ENCODE measurements around the gene ICAM4. TPM values are rescaled to one million over a fixed set of nuclear protein-coding genes. Genes with fewer than 3 reads are reported as not detected.

The ICAM4 gene
- total and polyA plus RNA-seq, 9 of the 15 experiments (the other 6 are each of a cell fraction or from before 2014, with no cell fraction given): 14.1 to 86.1 (median 29.6) TPM

DNA sequence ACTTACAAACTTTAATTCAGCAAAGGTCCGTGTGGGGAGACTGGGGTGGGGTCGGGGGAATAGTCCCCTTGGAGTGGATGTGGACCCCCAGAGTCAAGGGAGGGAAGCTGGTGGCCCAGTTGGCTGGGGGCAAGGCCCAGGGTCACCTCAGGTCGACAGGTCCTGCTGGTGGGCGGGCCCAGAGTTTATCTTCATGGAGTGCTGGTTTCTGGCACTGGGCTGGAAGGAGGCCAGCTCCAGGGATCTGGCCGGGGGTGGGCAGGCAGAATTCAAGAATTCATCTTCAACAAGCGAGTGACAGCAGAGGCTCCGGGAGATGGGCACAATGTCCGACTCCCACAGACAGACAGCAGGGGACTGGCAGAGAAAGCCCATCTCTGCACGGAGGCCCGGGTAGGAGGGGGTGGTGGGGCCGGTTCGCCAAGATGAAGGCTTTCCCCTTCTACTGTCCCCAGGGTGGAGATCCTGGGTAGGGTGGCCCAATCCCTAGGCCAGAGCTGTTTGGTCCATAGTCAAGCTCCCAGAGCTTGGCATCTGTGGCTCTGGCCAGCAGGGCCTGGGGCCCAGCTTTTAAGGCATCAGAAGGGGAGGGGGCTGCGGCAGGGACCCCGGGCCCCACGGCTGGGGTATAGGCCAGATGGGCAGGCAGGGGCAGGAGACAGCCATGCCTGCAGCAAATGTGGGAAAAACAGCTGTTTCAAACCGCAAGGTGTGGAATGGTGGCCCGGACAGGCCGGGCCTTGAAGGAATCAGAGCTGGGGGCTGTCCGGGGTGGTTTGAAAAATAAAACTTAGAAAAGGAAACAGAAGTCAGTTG lies 29.7 kb downstream of the ICAM4 start (continued):
- TF ChIP-seq EGR1 (conservative IDR thresholded peaks at IDR 0.05): peak; percentile 27; the same call in 1 of the 2 replicates
- TF ChIP-seq, protein P1, sequence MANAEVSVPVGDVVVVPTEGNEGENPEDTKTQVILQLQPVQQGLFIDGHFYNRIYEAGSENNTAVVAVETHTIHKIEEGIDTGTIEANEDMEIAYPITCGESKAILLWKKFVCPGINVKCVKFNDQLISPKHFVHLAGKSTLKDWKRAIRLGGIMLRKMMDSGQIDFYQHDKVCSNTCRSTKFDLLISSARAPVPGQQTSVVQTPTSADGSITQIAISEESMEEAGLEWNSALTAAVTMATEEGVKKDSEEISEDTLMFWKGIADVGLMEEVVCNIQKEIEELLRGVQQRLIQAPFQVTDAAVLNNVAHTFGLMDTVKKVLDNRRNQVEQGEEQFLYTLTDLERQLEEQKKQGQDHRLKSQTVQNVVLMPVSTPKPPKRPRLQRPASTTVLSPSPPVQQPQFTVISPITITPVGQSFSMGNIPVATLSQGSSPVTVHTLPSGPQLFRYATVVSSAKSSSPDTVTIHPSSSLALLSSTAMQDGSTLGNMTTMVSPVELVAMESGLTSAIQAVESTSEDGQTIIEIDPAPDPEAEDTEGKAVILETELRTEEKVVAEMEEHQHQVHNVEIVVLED (CRISPR knock-in tag; IDR thresholded peaks at IDR 0.05): no peak
- no peak for TF ChIP-seq RFX7 (CRISPR knock-in tag; IDR thresholded peaks at IDR 0.05)
- no peak for TF ChIP-seq MLLT1 (IDR thresholded peaks at IDR 0.05)
- TF ChIP-seq ID3 (CRISPR knock-in tag; IDR thresholded peaks at IDR 0.05): no peak
- TF ChIP-seq ID3 (tag; IDR thresholded peaks at IDR 0.05): no peak
- TF ChIP-seq, protein P2, sequence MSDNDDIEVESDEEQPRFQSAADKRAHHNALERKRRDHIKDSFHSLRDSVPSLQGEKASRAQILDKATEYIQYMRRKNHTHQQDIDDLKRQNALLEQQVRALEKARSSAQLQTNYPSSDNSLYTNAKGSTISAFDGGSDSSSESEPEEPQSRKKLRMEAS (CRISPR knock-in tag; IDR thresholded peaks at IDR 0.05): no peak
- TF ChIP-seq ZNF707 (CRISPR knock-in tag; conservative IDR thresholded peaks at IDR 0.05): no peak
- TF ChIP-seq CHCHD3 (CRISPR knock-in tag; IDR thresholded peaks at IDR 0.05): no peak
- TF ChIP-seq HCFC1 (IDR thresholded peaks at IDR 0.05; ENCODE audit: low read depth, low read length): no peak
- TF ChIP-seq TEAD2 (tag; IDR thresholded peaks at IDR 0.05): no peak
- TF ChIP-seq PHF8 (IDR thresholded peaks at IDR 0.05; ENCODE audit: borderline replicate concordance, low read length): no peak
- TF ChIP-seq, protein P3, sequence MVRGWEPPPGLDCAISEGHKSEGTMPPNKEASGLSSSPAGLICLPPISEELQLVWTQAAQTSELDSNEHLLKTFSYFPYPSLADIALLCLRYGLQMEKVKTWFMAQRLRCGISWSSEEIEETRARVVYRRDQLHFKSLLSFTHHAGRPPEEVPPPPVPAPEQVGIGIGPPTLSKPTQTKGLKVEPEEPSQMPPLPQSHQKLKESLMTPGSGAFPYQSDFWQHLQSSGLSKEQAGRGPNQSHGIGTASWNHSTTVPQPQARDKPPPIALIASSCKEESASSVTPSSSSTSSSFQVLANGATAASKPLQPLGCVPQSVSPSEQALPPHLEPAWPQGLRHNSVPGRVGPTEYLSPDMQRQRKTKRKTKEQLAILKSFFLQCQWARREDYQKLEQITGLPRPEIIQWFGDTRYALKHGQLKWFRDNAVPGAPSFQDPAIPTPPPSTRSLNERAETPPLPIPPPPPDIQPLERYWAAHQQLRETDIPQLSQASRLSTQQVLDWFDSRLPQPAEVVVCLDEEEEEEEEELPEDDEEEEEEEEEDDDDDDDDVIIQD (CRISPR knock-in tag; IDR thresholded peaks at IDR 0.05): no peak
